ENCODE results near the gene MUC20. TPM values are rescaled to one million over a fixed set of nuclear protein-coding genes. Genes with fewer than 3 reads are reported as not detected.
A peak's percentile ranks its signal among the peaks of the same experiment; 100 is the strongest.

MUC20 gene
- total and polyA plus RNA-seq, 2 experiments from 2014 or later, result 0.29 TPM; not detected in 1

- no peak for TF ChIP-seq ZNF462 (CRISPR knock-in tag; IDR thresholded peaks at IDR 0.05)
- no peak for TF ChIP-seq ZNF331 (CRISPR knock-in tag; IDR thresholded peaks at IDR 0.05; ENCODE audit: low read depth)
- no peak for TF ChIP-seq ZNF114 (CRISPR knock-in tag; IDR thresholded peaks at IDR 0.05)
Measured at GRCh38 chr3:195692354-195692685, 28.5 kb upstream of the MUC20 start (continued).

GRCh38 chr3:195692781-195693427 is 27.9 kb upstream of the MUC20 start:
- Histone ChIP-seq H4K20me1 (replicated peaks; ENCODE audit: insufficient read depth) (no peaks in the 10 kb centered on the region), H3K79me2 (replicated peaks; ENCODE audit: insufficient read depth) (no peaks in the 10 kb centered on the region), H3K4me1 (ENCODE audit: insufficient read depth) (0 out of 2 replicates have a peak, but pooled peaks cover 7% of the 10 kb centered on the region), H3K27ac (ENCODE audit: low read depth) (no peak overlapping the region), H3K4me3 (no peak overlapping the region), H3K36me3 (ENCODE audit: insufficient read depth) (no peaks in the 10 kb centered on the region), H3F3A (replicated peaks; ENCODE audit: low read depth) (no peaks in the 10 kb centered on the region), H3K4me2 (no peak overlapping the region), H3K9me2 (ENCODE audit: insufficient read depth) (no peaks in the 10 kb centered on the region), H3K27me3 (ENCODE audit: insufficient read depth) (no peaks in the 10 kb centered on the region), H2AFZ (no peak overlapping the region)
- Mint-ChIP-seq H3K36me3 (ENCODE audit: low read depth) (peaks cover 12% of the 10 kb centered on the region; the same call in 2 of the 3 replicates), H3K4me3 (no peak overlapping the region), H3K27me3 (ENCODE audit: insufficient read depth, low read depth, poor library complexity) (no peaks in the 10 kb centered on the region), H3K27ac (peak overlapping the region; percentile 70; the same call in 1 of the 2 replicates), H3K9me3 (no peaks in the 10 kb centered on the region), H3K4me1 (peaks cover 16% of the 10 kb centered on the region)
- no peak for DNase-seq (ENCODE audit: low spot score)
- ATAC-seq, result no peak
- TF ChIP-seq EZH2phosphoT487 (IDR thresholded peaks at IDR 0.05; ENCODE audit: unreplicated experiment), result no peak
- TF ChIP-seq NANOG (IDR thresholded peaks at IDR 0.05; ENCODE audit: borderline replicate concordance), result no peak
- TF ChIP-seq ZNF462 (CRISPR knock-in tag; IDR thresholded peaks at IDR 0.05), result no peak
- no peak for TF ChIP-seq CREB1 (CRISPR knock-in tag; IDR thresholded peaks at IDR 0.05; ENCODE audit: low read depth)
- TF ChIP-seq ETS1 (IDR thresholded peaks at IDR 0.05), result no peak
- TF ChIP-seq ZNF331 (CRISPR knock-in tag; IDR thresholded peaks at IDR 0.05; ENCODE audit: low read depth), result no peak
